DND-41 (cell line): ENCODE results near the gene GRB2.
"Not testable (repeated sequence)": the region's sequence is repeated elsewhere in the genome, so short reads cannot be mapped to it uniquely, and the experiment has no call there.

Source experiments
- ATAC-seq: fragments of 200-7000 bp; cut with Tn5 transposase; 3 replicates; pipeline ENCODE4 v1.9.1; 2021; ENCODE audit warnings: low read depth; ENCODE audit not compliant: insufficient read depth
- DNase-seq: peaks from one replicate; pipeline ENCODE4 v3.0.0-alpha.2; 2020
- H2AFZ ChIP-seq: 2 replicates; pipeline ENCODE4 v1.6.0; 2012; ENCODE audit warnings: low read depth, low read length
- H3K27ac ChIP-seq: 2 replicates; pipeline ENCODE4 v1.5.1; 2012; ENCODE audit warnings: low read length, inconsistent platforms
- H3K27me3 ChIP-seq: fragments of 200-600 bp; sonication (generic); 2 replicates; pipeline ENCODE4 v1.6.0; 2012; ENCODE audit warnings: low read length, mild to moderate bottlenecking, inconsistent platforms; ENCODE audit not compliant: insufficient read depth, poor library complexity
- H3K36me3 ChIP-seq: 2 replicates; pipeline ENCODE4 v1.5.1; 2012; ENCODE audit warnings: low read length, inconsistent platforms; ENCODE audit not compliant: insufficient read depth
- H3K4me1 ChIP-seq: 2 replicates; pipeline ENCODE4 v1.5.1; 2012; ENCODE audit warnings: mild to moderate bottlenecking, low read length; ENCODE audit not compliant: insufficient read depth
- H3K4me2 ChIP-seq: 2 replicates; pipeline ENCODE4 v1.6.0; 2012; ENCODE audit warnings: mild to moderate bottlenecking, moderate library complexity, low read length, inconsistent platforms; ENCODE audit not compliant: insufficient read depth
- H3K4me3 ChIP-seq, 2 experiments: fragments of 200-600 bp in 1 of 2; shearing (Covaris generic) in 1 of 2; 2 replicates each; pipeline ENCODE4 v1.5.1; 2012 to 2016; ENCODE audit warnings: inconsistent platforms in 2 of 2, low read length in 2 of 2, mild to moderate bottlenecking in 2 of 2, low read depth in 1 of 2, moderate library complexity in 1 of 2
- H3K79me2 ChIP-seq: 2 replicates; pipeline ENCODE4 v1.6.0; 2012; ENCODE audit warnings: low read length, inconsistent platforms; ENCODE audit not compliant: insufficient read depth
- H3K9ac ChIP-seq: 2 replicates; pipeline ENCODE4 v1.6.0; 2012; ENCODE audit warnings: low read depth, mild to moderate bottlenecking, inconsistent platforms, low read length, moderate library complexity
- H3K9me3 ChIP-seq: 2 replicates; pipeline ENCODE4 v1.5.1; 2012; ENCODE audit warnings: low read length, moderate library complexity, mild to moderate bottlenecking, inconsistent platforms; ENCODE audit not compliant: insufficient read depth, severe bottlenecking
- H4K20me1 ChIP-seq: 2 replicates; pipeline ENCODE4 v1.6.0; 2012; ENCODE audit warnings: low read length; ENCODE audit not compliant: insufficient read depth
- CTCF ChIP-seq: IDR thresholded peaks from 2 replicates; pipeline ENCODE4 v1.5.1; 2012; ENCODE audit warnings: borderline replicate concordance, low read length, moderate library complexity, mild to moderate bottlenecking; ENCODE audit not compliant: poor library complexity, severe bottlenecking; ENCODE audit errors: extremely low read depth
- EZH2 ChIP-seq: IDR thresholded peaks from 3 replicates; pipeline ENCODE4 v1.6.1; 2012; ENCODE audit warnings: borderline replicate concordance, low read depth, mild to moderate bottlenecking, moderate library complexity, low read length, inconsistent platforms; ENCODE audit not compliant: severe bottlenecking

GRB2 gene

GRCh38 chr17:75405365-75406221 is at the start of gene GRB2:
GRB2 (minus strand) TSS chr17:75405678; CDS start chr17:75393628, 12,050 bp downstream.
- Histone ChIP-seq H3K79me2 (peaks cover 48% of the 10 kb centered on the region), H3K9ac (peak within 1 kb of the TSS; percentile 97), H4K20me1 (peaks cover 39% of the 10 kb centered on the region), H3K9me3 (no peaks in the 10 kb centered on the region), H3K36me3 (peaks cover 14% of the 10 kb centered on the region; the same call in 1 of the 2 replicates), H3K4me1 (peaks cover 42% of the 10 kb centered on the region), H3K4me3 (peak within 1 kb of the TSS; percentile 94 to 100), H3K27ac (peak within 1 kb of the TSS; percentile 76), H2AFZ (peak within 1 kb of the TSS; percentile 89), H3K4me2 (peak within 1 kb of the TSS; percentile 81), H3K27me3 (no peaks in the 10 kb centered on the region)
- ATAC-seq (peak; percentile 91), DNase-seq (peak; percentile 100)
- TF ChIP-seq EZH2: no peak

GRCh38 chr17:75454672-75455071 is 49.2 kb upstream of the GRB2 start:
- H3K36me3 ChIP-seq, H3K9ac ChIP-seq, H4K20me1 ChIP-seq, H3K9me3 ChIP-seq, H3K27me3 ChIP-seq, ATAC-seq, H3K4me2 ChIP-seq, DNase-seq, H3K27ac ChIP-seq, H2AFZ ChIP-seq, H3K4me3 ChIP-seq: not testable (repeated sequence)
- Histone ChIP-seq H3K4me1 (peaks cover 30% of the 10 kb centered on the region), H3K79me2 (peaks cover 30% of the 10 kb centered on the region)

- DNase-seq: no peak
- Histone ChIP-seq H3K9ac (no peak overlapping the region), H3K4me3 (no peak overlapping the region), H2AFZ (no peak overlapping the region), H3K9me3 (no peaks in the 10 kb centered on the region), H3K79me2 (peaks cover 25% of the 10 kb centered on the region), H3K27ac (no peak overlapping the region), H3K4me2 (no peak overlapping the region), H3K4me1 (peaks cover 26% of the 10 kb centered on the region), H3K36me3 (no peaks in the 10 kb centered on the region; the same call in 1 of the 2 replicates), H3K27me3 (no peaks in the 10 kb centered on the region), H4K20me1 (no peaks in the 10 kb centered on the region)
- ATAC-seq: no peak
- TF ChIP-seq CTCF: no peak
- no peak for TF ChIP-seq EZH2
These were observed 48.7 kb upstream of the GRB2 start for GRCh38 chr17:75454193-75454592.

GRCh38 chr17:75450270-75450669 is 44.8 kb upstream of the GRB2 start:
- H3K4me3 ChIP-seq: no peak overlapping the region
- H3K36me3 ChIP-seq: no peaks in the 10 kb centered on the region
- no peaks in the 10 kb centered on the region for H3K4me1 ChIP-seq
- H3K79me2 ChIP-seq: no peaks in the 10 kb centered on the region
- no peak overlapping the region for H3K4me2 ChIP-seq
- no peak overlapping the region for H3K9ac ChIP-seq
- H3K9me3 ChIP-seq: no peaks in the 10 kb centered on the region
- H4K20me1 ChIP-seq: no peaks in the 10 kb centered on the region
- no peak for ATAC-seq
- TF ChIP-seq EZH2 (no peak), CTCF (no peak)
- H3K27ac ChIP-seq: no peak overlapping the region
- DNase-seq: no peak
- no peak overlapping the region for H2AFZ ChIP-seq
- no peaks in the 10 kb centered on the region for H3K27me3 ChIP-seq
